Stimulated activated CD8-positive, alpha-beta memory T cell treated with anti-CD3 and anti-CD28 coated beads, Interleukin-15, amount 100 ng/mL, for 4 hours (primary cell): ENCODE results near the gene CCNB2.
"Not testable (repeated sequence)": the region's sequence is repeated elsewhere in the genome, so short reads cannot be mapped to it uniquely, and the experiment has no call there.

ENCODE experiments used
- DNase-seq, 2 donors: peaks; one replicate each; pipeline ENCODE4 v3.0.0-alpha.2; 2020; ENCODE audit warnings: low read depth in 2 of 2

Gene CCNB2

DNA sequence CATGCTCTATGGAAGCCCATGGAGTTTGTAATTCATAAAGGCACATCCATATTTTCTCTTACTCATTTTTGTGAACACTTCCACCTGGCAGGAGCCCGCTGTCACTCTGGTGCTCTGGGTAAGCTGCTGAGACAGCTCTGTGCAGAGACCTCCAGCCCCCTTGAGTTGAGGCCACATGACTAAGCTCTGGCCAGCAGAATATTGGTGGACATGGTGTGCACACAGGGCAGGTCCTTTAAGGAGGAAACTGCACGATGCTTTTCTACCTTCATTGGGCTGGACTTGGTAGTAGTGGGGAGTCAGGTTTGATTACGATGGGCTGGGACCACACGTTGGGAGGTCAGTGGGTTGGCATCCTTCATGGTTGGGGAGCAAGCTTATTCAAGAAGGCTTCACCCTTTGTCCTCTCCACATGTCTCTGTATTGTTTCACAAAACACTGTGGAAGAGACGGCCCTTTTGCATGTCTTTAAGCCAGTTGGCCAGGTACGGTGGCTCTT is 29.0 kb downstream of the CCNB2 start:
- no peak for DNase-seq

- no peak for DNase-seq
These were observed 32.6 kb downstream of the CCNB2 start for GRCh38 chr15:59137566-59137965.

DNA sequence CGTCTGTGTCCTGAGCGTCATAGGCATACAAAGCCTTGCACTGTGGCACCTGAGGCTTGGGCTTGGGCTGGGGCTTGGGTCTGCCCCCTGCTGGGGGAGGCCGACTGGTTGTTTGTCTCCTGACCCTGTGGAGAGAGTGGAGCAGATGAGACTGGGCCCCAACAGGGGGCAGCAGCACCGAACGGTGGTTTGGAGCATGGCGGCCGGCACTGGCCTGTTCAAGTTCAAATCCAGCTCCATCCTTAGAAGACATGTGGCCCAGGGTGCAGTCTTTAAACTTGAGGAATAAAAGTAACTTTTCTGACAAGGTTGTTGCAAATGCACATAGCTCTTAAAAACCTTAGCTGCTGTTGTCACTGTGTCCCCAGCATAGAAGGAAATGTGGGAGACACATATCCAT is 33.3 kb downstream of the CCNB2 start:
- DNase-seq: peak in 1 of 2 donors; percentile 12

DNA sequence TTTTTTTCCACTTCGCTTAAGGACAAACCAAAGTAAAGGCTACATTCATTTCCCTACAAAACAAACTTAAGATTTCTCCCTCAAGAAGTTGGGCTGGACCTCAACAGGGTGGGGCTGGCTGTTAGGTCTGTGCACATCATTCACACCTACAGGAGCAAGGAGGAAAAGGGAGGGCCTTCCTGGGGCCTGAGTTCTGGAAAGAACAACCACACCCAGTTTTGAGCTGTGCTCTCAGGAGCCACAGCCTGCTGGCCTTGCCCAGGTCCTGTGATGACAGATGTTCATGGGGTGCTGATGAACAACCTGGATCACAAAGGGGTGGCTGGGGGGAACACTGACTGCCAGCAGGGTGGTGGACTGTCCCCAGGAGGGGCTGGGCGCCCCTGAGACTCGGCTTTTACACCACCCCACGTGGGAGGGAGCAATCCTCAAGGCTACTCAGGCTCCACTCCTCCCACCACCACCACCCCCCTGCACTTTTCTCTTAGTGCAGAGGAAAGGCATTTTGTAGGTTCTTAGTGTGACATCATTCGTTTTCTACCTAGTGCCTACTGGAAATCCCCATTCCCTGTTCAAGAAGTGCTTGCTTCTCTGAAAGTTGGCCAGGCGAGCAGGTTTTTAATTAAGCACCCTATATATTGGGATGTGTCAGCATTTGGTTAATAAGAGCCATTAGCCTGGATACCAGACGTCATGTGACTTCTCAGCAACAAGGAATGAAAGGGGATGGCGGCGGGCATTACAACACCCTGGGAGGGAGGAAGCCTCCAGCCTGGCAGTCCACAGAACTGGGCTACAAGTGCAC is 35.7 kb downstream of the CCNB2 start:
- no peak for DNase-seq

DNA sequence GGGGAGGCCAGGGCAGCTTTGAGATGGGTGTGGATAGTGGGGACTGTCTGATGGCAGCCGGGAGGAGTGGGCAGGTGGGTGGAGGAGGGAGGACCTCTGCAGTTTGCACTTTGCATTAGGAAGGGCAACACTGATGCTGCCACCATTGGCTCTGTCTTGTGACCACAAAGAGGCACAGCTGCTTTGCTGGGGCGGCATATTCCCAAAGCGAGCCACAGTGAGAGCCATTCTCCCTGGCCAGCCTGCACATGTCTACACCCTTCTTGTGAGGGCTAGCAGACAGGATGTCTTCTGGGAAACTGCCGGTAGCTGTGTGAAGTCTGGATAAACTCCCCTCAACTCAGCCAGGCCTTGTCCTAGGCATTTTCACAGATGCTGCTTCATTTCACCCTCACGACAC is 38.3 kb downstream of the CCNB2 start:
- DNase-seq: no peak

- DNase-seq: not testable (repeated sequence)
These were observed 39.6 kb downstream of the CCNB2 start for GRCh38 chr15:59144594-59144993.

DNA sequence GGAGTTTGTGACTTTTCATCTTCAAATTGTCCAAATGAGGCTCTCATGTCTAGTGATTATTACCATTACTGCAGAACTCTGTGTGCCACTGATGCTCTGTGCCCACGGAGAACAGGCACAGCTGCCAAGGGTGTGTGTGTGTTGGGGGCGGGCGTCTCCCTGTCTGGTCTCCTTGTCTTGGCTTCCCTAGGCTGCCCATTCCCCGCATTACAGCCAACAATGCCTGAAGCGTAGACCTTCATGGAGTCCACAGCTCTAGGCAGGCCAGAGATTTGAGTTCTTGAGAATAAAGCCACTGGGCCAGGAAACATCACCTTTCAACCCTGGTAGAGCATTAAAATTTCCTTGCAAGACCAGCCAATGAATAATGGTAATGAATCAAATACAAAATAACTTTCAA is 42.7 kb downstream of the CCNB2 start:
- no peak for DNase-seq

DNA sequence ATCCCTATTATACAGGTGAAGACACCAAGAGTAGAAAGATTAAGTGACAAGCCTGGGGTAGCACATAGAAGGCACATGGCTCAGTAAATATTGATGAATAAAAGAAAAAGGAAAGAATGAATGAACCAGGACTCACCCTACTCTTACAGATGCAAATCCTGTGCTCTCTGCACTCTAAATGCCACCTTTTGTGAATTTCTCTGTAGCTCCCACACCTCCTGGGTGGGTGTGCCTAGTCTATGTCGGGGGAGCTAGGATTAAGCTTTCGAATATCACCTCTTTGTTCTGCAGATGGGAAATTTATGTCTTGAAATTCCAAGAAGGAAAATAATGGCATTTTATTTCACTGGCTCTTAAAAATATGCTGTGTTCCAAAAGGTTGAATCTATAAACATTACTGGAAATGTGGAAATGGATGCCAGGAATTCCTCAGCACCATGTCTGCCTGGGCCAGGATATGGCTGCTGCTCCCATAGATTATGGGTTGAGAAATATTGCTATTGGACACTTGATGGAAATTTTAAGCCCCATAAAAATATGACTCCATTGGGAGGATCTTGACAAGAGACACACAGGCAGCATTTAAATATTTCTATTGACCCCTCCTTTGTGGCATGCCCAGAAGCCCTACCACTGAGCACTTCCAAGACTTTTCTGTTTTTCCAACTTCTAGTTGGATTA is 43.3 kb downstream of the CCNB2 start:
- no peak for DNase-seq

- no peak for DNase-seq
These were observed 45.2 kb downstream of the CCNB2 start for GRCh38 chr15:59150185-59150584.

DNA sequence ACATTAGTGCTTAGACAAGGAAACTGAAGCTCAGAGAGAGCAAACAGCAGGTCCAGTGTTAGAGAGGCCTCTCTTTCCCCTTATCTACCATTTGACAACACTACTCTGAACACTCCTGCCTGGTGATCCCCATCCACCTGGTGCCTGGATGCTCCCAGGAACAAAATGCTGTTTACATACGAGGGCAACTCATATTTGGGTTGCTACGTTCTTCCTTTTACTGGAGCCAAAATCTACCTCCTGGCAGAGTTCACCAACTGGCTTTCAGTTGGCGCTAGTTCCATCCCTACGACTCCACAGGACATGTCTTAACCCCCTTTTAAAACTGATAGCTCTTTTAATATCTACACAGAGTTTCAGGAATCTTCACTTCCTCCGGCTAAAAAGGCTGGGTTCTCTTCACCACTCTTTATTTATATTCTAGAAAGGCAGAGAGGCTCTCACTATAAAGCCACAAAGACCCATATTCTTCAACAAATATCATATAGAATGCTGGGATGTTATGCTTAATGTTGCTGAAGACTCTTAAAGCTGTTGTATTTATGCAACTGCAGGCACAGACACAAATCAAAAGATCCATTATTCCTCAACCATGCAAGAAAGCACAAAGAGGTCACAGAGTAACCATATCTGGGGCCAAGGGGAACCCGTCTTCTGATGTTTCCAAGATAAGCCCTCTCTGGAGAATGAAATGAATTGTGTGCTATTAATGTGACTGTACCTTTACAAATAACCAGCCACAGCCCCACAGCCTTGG is 47.9 kb downstream of the CCNB2 start:
- no peak for DNase-seq

GRCh38 chr15:59153466-59153865 is 48.5 kb downstream of the CCNB2 start:
- no peak for DNase-seq

GRCh38 chr15:59154243-59154642 is 49.3 kb downstream of the CCNB2 start:
- no peak for DNase-seq

- no peak for DNase-seq
These were observed 50.5 kb downstream of the CCNB2 start for GRCh38 chr15:59155431-59155830.

GRCh38 chr15:59157396-59157795 is 52.5 kb downstream of the CCNB2 start:
- no peak for DNase-seq

DNA sequence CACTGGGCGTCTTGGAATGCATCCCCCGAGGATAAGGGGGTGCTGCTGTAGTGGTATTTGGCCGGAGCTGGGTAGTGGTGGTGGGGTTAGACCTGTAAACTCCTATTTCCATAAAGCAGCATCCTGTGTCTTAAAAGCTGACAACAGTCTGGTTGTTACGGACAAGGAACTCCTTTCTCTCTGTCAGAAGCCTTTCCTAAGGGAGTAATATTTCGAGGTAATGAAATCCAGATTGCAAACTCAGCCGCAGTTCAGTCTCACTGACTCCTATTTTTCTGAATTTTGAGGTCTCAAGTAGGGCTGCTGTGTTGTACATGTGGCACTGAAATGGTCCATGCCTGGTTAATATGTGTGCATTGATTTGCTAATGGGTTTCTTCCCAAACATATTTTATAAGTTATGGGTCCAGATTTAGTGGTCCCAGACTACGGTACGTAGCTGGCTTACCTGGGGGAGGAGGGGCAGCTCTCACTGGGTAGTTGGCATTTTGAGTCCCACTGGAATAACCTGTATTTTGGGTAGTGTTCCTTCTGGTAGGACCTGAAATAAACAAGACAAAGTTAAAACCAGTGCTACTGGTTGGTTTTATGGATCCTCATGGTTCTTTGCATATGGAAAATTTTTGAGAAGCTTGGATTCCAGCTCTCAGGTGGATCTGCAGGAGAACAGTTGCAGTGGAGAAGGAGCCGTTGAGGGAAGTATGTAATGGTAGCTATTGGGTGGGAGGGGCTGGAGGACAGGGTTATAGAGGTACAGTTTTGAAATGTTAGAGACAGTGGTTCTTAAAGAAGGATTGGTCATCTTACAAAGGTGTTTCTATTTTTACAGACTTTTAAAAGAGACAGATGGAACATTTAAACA is 53.1 kb downstream of the CCNB2 start:
- no peak for DNase-seq

DNA sequence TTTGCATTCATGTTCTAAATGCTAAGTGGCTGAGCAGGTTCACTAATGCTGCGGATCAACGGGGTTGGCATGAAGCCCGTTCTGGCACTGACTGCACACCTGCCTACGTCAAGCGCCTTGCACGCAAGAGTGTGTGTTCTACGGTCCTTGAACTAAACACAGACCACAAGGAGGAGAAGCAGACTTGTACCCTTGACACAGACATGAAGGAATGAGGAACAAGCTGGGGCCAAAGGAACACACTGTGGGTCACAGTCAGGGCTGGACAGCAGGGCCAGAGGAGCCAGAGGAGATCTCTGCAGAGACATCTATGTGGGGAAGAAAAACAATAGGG is 53.7 kb downstream of the CCNB2 start:
- no peak for DNase-seq

DNA sequence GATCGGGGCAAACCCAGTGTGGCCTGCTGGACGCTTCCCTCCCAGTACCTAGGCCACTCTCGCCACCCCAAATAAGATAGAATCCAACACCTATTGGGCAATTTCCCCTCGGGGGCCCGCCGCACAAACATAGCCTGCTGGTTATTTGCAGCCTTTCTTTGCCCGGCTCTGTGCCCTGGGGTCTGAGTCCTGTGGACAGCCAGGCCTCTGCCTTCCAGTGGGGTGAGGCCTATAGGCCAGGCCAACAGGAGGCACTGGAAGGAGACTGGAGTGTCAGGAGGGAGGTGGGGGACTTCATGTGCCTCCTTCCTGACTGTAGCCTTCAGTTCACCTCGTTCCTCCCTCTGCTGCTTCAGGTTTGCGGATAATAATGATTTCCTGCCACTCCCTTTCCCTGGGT is 54.3 kb downstream of the CCNB2 start:
- no peak for DNase-seq

DNA sequence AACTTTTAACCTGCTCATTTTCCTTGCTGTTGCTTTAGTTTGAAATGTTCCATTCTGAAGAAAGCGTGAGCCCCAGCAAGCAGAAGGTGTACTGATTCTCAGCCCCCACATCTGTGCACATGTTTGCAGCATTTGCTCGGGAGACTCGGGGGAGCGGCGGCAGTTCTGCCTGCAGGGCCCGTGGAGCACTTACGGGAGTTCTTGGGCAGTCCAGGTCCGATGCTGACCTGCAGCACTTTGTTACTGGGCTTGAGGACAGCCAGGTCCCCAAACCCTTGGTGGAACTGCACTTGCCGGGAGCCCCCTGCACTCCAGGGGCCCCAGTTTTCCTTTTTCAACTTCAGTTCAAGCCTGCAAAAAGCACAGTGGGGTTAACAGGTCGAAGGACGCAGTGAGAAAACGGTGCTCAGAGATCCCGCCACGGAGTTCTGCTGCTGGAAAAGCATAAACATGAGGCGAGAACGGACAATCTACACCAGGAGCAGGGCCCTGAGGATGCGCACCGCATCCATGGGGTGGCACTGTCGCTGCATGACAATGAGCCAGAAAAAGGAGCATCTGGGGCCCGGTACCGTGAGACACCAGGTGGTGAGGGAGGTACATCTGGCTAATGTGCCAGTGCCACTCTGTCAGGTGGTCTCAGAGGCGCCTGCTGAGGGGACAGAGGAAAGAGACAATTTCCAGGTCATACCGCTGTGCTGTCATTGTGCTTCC is 56.1 kb downstream of the CCNB2 start:
- no peak for DNase-seq

- not testable (repeated sequence) for DNase-seq
These were observed 57.1 kb downstream of the CCNB2 start for GRCh38 chr15:59162080-59162479.

DNA sequence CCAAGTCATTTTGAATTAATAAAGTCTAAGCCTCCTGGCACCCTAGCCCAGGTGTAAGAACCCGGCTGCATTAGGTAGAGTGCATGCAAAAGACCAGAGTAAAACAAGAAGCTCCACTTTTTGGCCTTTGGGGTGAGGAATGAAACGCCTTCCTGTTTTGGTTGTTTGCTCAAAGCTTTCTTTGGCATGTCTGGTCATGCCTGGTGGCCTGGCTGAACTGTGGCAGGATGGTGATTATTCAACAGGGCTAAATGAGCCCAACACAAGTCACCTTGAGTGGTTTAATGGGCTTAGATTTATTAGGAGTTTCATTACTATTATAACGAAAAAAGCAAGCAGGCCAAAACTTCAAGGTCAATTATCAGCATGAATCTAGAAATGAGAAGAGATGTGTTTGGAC is 60.8 kb downstream of the CCNB2 start:
- no peak for DNase-seq

GRCh38 chr15:59166166-59166565 is 61.2 kb downstream of the CCNB2 start:
- DNase-seq: no peak
